NCI-H2196 (cell line): Measurements from ENCODE around the gene SLC45A1.

Experiments used
- DNase-seq: peaks from one replicate; lab custom pipeline; 2025; ENCODE audit not compliant: unreplicated experiment; lab: John Stamatoyannopoulos, UW

Gene SLC45A1

DNA sequence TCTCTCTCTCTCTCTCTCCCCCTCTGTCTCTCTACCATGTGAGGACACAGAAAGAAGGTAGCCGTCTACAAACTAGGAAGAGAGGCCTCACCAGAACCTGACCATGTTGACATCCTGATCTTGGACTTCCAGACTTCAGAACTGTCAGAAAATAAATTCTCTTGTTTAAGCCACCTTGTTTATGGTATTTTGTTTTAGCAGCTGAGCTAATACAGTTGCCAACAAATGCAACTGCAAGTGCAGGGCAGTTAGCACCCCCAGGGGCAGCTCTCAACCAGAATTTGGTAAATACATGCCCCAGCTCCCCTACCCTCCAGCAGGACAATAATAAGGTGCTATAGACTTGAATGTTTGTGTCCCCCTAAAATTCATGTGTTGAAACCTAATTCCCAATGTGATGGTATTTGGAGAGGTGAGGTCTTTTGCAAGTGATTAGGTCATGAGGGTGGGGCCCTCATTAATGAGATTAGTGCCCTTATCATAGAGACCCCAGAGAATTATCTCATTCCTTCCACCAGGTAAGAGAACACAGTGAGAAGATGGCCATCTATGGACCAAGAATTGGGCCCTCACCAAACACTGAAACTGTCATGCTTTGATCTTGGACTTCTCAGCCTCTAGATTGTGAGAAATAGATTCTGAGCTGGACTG lies 6.7 kb upstream of the SLC45A1 start:
- DNase-seq: no peak

DNA sequence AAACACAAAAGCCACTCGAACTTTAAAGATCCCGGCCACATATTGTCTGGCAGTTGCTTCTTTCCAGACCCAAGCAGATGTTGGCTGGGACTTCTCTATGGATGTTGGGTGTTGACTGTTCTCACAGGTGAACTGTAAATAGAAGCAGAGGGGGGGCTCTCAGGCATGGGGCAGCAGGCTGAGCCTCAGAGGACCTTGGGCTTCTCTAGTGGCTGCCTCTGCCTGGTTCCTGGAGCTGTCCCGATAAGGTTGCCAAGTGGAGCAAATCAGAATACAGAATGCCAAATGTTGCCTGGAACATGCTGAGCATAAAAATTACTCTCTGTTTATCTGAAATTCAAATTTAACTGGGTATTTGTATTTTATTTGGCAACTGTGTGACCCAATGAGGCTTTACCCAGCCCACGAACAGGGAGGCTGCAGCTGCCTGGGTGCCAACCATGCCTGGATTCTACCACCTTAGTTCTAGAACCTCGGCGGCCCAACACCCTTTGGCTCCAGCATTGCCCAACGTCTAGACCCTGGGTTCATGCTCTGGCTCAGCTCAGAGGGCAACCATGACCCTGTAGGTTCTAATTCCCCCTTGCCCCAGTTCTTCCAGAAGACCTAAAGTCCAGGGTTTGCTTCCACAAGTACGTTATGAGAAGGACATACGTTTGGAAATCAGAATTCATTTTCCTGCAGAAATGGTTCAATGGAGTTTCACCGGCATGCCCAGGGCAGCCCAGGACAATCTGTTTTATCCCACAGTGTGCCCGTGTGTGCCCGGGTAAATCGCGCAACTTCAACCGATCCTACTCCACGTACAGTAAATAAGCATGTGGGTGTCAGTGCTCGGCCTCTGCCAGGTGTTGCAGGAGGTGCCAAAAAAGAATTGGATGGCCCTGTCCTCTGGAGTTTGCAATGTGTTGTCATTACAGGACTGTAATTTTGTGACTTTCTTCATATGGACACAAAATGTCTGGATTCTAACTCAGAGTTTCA lies 5.4 kb upstream of the SLC45A1 start:
- peak; percentile 66 for DNase-seq

DNA sequence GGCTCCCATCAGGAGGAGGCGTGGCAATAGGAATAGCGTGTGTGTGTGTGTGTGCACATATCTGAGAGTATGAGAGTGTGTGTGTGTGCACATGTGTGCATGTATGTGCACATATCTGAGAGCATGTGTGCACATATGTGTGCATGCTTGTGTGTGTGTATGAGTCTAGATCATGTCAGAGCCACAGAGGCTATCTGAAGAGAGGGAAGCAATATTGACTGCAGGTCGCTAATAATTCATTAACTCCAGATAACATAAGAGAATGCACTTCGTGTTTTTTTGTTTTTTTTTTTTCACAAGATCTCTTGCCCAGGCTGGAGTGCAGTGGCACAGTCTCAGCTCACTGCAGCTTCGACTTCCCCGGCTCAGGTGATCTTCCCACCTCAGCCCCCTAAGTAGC lies 4.7 kb upstream of the SLC45A1 start:
- DNase-seq: no peak

DNA sequence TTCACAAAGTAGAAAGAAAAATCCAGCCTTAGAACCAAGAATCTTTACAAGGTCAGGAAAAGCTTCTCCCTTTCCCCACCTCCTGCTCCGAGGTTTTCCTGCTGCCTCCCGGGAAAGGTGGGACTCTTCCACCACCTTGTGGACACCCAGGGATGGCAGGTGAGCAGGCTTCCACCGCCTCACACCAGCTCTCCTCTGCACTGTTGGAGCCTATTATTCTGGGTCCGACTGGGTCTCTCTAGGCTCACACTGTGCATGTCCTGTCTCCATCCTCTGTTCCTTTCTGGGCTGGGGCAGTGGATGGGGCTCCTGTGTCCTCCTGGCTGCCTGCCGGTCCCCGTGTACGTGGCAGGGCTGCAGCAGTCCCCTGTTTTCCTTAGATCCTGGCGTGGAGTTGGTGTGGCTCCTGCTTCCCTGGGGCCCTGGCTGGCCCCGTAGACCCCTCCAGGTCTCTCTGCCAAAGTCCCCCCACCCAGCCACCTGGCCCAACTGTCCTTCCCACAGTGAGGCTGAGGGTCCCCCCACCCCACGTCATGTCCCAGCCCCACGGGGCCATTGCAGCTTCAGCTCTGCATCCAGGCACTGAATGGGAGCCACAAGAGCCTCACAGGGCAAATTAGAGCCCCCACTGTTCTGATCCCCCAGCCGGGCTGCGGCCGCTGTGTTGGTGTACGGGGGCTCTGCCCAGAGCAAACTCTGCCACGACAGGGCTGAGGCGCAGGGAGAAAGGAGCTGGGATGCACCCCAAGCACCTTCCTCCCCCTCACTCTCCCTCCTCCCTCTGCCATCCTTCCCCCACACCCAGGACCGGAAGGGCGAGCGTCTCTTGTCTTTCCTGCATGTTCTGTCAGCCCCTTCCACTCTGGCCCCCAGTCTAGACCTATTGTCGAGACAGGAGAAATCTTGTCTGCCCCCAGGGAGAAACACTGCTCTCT lies 3.3 kb upstream of the SLC45A1 start:
- DNase-seq: peak; percentile 83

DNA sequence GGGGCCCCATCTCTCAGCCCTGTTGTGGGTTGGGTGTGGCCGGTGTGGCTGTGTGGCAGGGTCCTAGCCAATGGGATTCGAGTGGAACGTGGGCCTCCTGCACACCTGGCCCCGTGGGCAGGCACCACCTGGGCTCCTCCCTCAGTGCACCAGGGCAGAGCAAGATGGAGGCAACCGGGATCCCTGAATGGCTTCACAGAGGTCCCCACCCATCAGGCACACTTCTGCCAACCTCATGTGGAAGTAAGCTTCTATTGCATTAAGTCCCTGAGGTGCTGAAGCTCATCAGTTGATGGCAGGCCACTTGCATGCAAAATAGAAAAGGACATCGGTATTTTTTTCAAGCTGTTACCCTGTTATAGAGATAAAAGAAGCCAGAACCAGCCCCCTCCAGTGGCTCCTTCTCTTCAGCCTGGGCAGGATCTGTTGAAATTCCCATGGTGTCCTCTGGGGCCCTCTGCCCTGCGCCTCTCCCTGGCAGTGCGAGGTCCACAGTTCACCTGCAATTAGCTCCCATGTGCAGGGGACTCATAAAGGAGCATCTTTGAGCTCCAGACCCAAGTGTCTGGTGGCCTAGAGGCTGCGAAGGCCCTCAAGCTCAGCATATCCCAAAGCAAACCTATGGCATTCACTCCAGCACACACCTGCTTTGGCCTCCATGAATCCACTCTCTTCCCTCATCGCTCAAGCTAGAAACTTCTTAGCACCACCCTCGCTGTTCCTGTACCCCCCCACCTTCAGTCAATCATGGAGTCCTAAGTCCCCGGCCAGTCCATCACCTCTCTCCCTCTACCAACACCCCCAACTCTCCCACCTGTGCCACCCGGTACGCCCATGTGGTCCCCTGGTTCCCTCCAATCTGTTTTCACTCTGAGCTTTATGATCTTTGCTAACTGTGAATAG lies 2.1 kb upstream of the SLC45A1 start:
- no peak for DNase-seq

DNA sequence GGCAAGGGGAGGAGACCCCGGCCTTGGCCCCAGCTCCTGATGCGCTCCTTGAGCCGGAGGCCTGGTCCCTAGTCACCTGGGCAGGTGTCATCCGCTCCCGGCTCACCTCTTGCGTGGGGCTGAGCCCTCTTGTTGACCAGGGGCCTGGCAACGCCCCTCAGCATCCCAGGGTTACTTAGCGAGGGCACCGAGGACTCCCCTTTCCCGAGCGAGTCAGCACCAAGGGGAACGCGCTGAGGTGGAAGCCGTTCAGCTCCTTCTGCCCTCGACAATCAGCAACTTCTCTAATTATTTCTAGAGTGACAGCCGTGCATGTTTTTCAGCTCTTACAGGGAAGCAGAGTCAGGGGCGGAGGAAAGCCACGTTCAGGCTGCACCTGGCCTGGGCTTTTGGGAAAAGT lies 522 bp downstream of the SLC45A1 start:
- DNase-seq: no peak

DNA sequence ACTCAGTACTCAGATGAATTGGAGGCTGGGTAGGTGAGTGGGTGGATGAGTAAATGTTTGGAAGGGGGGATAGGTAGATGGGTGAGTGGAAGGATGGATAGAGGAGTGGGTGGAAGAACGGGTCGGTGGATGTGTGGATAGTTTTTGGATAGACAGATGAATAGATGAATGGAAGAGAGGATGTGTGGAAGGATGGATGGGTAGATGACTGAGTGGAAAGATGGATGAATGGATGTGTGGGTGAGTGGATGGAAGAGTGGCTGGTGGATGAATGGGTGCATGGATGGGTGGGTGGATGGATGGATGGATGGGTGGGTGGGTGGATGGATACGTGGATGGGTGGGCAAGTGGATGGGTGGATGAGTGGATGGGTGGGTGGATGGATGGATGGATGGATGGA lies 3.7 kb downstream of the SLC45A1 start:
- no peak for DNase-seq

DNA sequence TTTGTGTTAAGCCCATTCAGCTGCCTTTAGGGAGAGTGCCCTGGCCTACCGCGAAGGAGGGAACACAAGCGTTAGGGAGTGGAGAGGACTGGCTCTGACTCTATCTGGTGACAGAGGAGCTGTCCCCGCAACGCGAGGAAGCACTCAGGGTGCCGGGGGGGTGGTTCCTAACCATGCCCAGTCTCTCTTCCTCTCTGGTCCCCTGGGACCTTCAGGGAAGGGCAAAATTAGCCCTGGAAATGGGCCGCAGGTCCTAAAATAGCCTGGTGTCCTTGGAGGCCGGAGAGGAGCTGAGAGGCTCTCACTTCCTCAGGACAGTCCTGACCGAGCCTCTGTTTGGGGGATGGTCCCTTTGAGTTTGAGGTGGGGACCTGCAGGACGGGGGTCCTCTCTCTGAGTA lies 5.8 kb downstream of the SLC45A1 start:
- DNase-seq: no peak

DNA sequence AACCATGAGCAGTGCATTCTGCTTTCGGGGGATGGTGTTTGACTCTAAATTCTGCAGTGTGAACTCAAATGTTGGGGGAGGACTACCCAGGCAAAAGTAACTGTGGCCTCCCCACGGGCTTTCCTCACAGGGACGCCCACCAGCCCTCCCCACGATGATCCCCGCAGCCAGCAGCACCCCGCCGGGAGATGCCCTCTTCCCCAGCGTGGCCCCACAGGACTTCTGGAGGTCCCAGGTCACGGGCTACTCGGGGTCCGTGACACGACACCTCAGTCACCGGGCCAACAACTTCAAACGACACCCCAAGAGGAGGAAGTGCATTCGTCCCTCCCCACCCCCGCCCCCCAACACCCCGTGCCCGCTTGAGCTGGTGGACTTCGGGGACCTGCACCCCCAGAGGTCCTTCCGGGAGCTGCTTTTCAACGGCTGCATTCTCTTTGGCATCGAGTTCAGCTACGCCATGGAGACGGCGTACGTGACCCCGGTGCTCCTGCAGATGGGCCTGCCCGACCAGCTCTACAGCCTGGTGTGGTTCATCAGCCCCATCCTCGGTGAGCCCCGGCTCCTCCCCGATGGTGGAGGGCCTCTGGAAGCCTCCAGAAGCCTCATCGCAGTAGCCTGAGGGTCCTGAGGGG lies 6.4 kb downstream of the SLC45A1 start:
- DNase-seq: no peak

DNA sequence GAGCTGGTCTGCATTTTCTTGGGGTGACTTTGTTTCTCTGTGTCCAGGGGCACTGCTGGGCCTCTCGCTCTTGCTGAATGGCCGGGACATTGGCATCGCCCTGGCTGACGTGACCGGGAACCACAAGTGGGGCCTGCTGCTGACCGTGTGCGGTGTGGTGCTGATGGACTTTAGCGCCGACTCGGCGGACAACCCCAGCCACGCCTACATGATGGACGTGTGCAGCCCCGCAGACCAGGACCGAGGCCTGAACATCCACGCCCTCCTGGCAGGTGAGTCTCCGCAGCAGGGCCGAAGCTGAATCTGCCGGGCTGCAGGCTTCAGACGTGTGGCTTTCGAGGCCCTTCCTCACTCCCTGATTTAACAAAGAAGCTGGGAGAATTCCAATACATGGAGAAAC lies 7.9 kb downstream of the SLC45A1 start:
- DNase-seq: no peak

DNA sequence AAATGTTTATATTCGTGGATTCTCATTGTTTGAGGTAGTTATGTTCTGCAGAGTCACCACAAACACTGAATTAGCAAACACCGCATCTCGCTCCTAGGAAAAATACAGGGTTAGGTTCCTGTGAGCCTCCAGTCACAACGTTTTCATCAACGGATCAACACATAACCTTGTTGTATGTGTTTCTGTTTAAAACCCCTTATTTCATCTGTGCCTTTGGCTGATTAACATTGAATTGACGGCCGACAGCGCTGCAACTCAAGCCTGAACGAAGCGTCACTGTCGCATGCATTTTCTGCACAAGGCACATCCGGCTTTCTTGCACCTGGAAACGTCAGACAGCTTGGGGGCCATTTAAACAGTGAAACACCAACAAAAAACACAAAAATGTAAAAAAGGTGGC lies 8.4 kb downstream of the SLC45A1 start:
- DNase-seq: no peak

DNA sequence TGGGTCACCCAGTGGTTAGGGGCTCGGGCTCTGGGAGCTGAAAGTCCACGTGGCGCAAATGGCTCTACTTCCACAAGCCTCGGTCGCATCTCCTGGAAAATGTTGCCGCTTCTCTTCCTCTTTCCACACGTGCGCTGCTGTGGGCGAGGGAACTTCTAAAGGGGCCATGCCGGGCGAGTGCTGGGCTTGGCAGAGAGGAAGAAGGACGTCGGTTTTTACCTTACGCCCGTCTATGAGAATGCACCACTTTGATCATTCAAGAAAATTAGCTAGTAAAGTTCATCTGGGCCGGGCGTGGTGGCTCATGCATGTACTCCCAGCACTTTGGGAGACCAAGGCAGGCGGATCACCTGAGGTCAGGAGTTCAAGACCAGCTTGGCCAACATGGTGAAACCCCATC lies 10.4 kb downstream of the SLC45A1 start:
- DNase-seq: no peak

DNA sequence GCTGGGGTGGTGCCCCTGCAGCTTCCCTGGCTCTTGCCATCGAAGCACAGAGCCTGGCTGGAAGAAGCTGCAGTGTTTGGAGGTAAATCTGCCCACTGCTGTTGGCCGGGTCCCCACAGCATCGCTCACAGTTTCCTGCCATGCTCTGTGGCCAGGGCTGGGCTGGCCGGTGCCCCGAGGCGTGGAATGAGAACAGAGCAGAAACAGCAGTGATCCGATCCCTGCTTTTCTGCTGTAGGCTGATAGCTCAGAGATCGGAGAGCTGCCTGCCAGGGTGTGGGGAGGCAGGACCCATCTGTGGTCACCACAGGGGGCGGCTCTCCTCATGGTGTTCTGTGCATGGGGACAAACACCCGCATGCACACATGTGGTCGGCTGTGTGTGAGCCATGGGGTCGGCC lies 11.5 kb downstream of the SLC45A1 start:
- DNase-seq: no peak

DNA sequence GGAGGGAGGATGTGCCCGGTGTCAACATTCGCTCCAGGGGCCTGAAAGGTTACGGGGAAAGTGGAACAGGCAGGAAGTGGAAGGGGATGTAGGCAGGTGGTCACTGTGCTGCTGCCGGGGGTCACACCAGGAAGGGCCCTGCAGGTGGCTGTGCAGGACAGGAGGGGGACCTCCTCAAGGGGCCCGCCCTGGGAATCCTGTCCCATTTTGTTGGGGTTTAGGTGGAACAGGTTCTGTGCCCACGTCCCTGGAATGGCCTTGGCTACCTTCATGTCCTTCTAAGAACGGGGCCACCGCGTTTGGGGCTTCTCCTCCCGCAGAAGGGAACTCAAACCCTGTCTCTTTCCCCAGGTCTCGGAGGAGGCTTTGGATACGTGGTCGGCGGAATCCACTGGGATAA lies 11.9 kb downstream of the SLC45A1 start:
- DNase-seq: no peak

DNA sequence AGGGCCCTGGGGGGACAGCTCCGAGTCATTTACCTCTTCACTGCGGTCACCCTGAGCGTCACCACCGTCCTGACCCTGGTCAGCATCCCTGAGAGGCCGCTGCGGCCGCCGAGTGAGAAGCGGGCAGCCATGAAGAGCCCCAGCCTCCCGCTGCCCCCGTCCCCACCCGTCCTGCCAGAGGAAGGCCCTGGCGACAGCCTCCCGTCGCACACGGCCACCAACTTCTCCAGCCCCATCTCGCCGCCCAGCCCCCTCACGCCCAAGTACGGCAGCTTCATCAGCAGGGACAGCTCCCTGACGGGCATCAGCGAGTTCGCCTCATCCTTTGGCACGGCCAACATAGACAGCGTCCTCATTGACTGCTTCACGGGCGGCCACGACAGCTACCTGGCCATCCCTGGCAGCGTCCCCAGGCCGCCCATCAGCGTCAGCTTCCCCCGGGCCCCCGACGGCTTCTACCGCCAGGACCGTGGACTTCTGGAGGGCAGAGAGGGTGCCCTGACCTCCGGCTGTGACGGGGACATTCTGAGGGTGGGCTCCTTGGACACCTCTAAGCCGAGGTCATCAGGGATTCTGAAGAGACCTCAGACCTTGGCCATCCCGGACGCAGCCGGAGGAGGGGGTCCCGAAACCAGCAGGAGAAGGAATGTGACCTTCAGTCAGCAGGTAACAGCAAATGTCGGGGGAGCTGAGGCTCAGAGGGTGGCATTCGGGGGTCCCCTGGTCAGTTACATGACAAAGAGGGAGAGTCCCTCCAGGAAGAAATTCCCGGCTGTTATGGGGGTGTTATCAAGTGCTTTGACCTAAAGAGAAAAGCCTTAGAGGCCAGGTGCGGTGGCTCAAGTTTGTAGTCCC lies 12.6 kb downstream of the SLC45A1 start:
- no peak for DNase-seq

DNA sequence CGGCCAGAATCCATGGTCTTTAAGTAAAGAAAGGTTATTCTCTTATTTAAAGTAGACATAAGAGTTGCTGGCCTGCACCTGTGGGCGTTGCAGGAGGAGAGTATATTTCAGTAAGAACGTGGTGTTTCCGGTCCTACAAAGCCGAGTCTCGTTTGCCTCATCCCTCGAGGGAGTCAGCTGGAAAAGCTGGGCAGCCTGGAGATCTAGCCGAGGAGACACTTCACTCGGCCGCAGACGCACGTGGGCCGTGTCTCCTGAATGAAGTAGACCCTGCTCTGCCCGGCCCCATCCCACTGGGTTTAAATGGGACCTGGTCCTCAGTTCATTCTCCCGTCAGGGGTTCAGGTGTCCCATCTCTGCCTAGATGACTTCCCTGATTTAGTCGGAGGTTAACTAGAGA lies 14.9 kb downstream of the SLC45A1 start:
- no peak for DNase-seq

DNA sequence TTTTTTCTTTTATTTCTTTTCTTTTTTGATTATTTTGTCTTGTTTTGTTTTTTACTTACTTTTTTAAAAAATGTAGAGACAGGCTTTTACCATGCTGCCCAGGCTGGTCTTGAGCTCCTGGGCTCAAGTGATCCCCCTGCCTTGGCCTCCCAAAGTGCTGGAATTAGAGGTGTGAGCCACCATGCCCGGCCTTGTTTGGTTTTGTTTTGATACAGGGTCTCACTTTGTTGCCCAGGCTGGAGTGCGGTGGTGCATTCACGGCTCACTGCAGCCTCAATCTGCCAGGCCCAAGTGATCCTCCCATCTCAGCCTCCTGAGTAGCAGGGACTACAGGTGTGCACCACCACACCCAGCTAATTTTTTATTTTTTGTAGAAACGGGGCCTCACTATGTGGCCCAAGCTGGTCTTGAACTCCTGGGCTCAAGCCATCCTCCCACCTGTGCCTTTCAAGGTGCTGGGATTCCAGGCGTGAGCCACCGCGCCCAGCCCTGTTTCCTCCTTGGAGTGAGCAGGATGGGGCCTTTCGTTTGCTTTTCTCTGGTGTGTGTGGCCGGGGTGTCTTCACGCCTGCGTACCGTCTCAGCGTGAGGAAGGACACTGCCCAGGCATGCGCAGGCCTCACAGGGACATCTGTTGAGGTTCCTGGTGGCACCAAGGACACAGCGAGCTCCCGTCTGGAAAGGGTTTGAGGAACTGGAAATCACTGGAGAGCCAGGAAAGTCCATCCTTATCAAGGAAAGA lies 15.5 kb downstream of the SLC45A1 start:
- DNase-seq: no peak

DNA sequence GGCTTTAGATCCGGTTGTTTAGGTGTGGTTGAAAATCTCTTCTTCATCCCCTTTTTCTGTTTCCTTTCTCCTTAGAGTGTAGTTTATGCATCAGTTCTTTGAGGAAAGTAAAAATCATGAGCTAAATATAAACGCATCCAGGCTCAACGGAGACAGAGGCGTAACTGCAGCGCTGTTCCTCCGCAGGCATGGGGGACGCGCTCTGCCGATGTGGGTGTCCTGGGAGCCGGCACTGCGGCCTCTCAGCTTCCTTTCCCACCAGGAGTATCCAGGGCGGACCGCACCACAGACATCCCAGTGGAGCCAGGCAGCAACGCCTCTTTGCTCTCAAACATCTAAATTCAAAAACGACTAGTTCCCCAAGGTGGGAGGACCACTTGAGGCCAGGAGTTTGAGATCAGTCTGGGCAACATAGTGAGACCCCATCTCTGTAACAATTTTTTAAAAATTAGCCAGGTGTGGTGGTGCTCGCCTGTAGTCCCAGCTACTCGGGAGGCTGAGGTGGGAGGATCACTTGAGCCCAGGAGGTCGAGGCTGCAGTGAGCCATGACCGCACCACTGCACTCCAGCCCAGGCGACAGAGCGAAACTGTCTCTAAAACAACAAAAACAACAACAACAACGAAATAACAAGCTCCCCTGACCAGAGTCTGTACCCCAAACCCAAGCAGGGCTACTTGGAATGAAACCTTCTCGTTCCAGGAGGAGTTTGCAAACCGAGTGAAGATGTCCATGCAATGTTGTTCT lies 16.4 kb downstream of the SLC45A1 start:
- DNase-seq: no peak
